ENCODE results near the gene LRRC27.

The LRRC27 gene

GRCh38 chr10:132360766-132361447, 28.9 kb downstream of the LRRC27 start:
- no peak for DNase-seq

GRCh38 chr10:132361581-132362101, 29.6 kb downstream of the LRRC27 start:
- no peak for DNase-seq

- DNase-seq = no peak
Observed at GRCh38 chr10:132362151-132362611, 30.2 kb downstream of the LRRC27 start.

GRCh38 chr10:132363376-132363775, 31.4 kb downstream of the LRRC27 start:
- no peak for DNase-seq

- no peak for DNase-seq
Observed at GRCh38 chr10:132363921-132364593, 32.1 kb downstream of the LRRC27 start.

DNA sequence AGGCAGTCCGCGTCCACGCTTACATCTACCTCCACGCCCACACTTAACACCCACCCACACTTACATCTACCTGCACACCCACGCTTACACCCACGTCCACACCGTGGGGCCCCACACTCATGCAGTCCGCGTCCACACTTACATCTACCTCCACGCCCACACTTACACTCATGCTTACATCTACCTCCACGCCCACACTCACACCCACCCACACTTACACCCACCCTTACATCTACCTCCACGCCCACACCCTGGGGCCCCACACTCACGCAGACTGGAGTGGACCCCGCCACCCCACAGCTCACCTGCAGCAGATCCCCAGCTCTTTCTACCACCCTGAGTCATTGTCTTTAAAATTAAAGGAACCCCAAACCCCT, 32.6 kb downstream of the LRRC27 start:
- no peak for DNase-seq

DNA sequence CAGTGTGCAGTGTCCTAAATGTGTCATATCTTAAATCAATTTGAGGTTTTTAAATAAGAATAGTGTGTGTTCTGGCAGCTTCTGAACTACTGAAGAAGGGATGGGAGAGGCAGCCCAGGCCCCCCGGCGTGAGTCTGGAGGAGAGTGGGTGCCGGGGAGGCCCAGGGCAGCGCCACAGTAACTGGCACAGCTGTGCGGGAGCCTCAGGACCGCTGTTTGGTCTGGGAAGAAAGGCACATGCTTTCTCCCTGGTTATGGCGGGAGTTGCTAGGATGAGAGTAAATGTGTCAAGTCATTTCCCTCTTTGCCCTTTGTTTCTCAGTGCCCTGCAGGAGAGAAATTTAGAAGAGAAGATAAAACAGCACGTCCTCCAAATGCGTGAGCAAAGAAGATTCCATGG, 33.1 kb downstream of the LRRC27 start:
- DNase-seq = no peak

GRCh38 chr10:132366006-132366405, 34.0 kb downstream of the LRRC27 start:
- no peak for DNase-seq

DNA sequence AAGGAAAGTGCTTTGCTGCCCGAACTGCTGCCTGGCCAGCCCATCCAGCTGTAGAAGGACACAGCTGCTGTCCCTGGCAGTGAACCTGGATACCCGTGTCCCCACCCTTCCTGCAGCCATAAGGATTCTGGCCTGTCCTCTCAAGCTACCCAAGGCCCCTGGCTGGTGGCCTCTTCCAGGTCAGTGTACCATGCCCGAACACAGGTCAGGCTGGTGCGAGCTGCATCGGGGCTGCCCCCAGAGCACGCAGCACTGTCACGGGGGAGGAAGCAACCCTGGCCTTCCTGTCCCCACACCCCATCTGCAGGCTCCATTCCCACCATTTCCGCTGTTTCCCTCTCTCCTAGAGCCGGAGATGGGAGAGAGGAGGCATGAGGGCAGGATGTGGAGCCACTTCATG, 34.5 kb downstream of the LRRC27 start:
- DNase-seq = no peak

DNA sequence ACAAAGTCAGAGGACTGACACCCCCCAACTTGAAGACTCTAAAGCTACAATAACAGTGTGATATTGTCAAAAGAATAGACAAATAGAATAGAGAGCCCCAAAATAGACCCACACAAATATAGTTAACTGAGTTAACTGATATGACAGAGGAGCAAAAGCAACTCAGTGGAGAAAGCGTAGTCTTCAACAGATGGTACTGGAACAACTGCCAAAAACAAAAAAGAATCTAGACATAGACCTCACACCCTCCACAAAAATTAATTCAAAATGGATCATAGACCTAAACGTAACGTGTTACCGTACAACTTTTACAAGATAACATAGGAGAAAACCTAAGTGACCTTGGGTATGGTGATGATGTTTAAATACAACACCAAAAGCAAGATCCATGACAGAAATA, 36.4 kb downstream of the LRRC27 start:
- no peak for DNase-seq

DNA sequence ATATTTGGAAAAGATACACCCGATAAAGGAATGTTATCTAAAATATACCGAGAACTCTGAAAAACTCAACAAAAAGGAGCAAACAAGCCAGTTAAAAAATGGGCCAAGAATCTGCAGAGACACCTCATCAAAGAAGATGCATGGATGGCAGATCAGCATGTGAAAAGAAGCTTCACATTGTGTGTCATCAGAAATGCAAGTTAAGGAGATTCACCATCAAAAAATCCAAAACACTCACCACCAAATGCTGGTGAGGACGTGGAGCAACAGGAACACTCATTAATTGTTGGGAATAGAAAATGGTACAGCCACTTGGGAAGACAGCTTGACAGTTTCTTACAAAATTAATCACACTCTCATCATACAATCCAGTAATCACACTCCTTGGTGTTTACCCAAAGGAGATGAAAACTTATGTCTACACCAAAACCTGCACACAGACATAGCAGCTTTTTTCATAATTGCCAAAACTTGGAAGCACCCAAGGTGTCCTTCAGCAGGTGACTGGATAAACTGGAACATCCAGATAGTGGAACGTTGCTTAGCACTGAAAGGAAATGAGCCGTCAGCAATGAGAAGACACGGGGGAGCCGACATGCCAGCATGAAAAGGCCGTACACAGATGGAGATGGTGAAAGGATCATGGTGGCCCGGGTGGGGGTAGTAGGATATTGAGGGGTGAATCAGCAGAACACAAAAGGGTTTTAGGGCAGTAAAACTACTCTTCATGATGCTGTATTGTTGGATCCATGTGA, 37.1 kb downstream of the LRRC27 start:
- no peak for DNase-seq

DNA sequence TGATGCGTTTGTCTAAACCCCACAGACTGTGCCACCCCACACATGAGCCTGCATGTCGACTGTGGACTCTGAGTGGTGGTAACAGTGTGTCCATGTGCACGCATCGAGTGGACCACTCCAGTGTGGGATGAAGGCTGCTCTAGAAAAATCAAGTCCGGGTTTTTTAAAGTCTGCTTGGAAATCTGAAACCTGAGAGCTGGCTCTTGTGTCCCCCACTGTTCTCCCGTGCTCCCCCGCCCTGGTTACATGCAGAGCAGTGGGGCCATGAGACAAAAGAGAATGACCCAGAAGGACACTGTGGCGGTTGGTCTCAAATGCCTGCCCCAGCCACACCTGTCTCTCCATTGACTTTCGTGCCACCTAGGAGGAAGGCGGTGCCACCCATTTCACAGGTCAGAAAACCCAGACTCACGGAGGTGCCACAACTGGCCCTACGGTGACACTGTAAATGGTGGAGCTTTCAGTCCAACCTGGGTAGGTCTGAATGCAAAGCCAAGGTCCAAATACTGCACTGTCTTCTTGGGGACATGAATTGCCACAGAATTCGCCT, 37.7 kb downstream of the LRRC27 start:
- DNase-seq = no peak

GRCh38 chr10:132370426-132371340, 38.7 kb downstream of the LRRC27 start:
- no peak for DNase-seq

DNA sequence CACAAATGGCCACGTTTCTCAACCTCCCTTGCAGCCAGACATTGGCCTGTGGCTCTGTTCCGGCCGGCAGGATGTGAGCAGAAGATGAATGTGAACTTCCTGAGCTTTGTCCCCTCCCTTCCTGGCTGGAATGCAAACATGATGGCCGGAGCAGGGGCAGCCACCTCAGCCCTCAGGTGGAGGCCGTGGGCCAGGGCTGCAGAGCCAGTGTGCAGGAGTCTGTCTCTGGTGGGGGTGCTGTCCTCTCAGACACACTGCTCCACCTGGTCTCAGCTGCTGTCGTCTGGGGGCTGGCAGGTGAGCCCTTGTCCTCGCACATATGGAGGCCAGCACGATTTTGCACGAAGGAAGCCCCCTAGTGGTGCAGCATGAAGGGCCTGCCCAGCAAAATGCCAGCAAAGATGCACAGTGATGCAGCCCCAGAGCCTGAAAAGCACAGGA, 39.7 kb downstream of the LRRC27 start:
- no peak for DNase-seq

DNA sequence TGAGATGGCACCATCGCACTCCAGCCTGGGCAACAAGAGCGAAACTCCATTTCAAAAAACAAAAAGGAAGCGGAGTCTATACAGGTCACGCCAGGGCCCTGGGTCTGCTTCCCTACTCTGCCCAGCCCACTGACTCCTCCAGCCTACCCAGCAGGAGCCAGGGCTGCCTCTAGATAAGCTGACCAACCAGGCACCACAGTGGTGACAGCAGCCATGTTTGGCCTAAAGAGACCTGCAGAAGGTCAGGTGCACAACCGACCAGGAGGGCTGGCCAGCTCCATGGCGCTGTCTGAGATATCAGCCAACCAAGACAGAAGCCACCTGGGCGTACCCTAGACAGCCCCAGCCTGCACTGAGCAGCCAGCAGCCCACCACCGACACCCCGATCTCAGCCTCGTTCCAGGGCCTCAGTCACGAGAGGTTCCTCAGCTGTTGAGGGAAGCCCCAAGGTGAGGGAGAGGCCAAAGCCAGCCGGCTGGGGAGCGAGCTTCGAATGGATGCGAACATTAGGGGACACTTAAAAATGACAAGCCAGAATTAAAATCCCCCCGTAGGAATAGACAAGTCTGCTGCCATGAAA, 40.6 kb downstream of the LRRC27 start:
- DNase-seq = no peak

GRCh38 chr10:132373241-132373955, 41.4 kb downstream of the LRRC27 start:
- DNase-seq = no peak

GRCh38 chr10:132374176-132374575, 42.2 kb downstream of the LRRC27 start:
- no peak for DNase-seq

DNA sequence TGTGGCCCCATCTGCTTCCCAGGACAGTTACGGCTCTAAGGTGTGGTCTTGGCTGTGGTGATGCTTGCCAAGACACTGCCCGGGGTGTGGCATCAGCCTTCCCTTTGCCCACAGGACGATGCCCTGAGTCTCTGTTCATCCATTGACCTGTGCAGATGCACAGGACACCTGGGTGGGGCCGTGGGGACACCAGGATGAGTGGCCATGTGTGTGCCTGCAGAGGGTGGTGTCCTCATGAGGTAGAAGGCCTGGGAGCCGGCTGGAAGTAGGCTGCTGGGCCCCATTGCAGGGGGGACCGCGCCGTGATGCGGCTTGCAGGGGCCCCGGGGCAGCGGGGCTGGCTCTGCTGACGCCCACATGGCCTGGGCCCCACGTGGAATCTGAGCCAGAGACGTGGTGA, 42.6 kb downstream of the LRRC27 start:
- DNase-seq = no peak

- DNase-seq = no peak
Observed at GRCh38 chr10:132375116-132375794, 43.3 kb downstream of the LRRC27 start.

DNA sequence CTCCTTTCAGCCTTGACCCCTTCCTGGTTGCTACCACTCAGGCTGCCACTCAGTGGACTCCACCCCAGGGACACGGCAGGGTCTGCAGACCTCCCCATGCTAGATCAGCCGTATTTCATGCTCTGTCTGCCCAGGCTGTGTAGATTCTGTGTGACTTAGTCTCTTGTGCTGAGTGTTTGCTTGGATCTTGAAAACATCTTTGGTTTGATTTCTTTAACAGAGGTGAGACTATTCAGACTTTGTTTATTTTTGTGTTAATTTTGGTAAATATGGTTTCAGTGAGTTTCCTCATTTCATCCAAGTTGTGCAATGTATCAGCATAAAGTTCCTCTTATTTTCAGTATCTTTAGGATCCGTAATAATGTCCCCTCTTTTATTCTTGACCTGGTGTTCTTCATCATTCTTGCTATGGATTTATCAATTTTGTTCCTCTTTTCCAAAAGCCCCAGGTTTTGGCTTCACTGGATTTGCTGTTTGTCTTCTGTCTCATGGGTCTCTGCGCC, 43.9 kb downstream of the LRRC27 start:
- no peak for DNase-seq
